Endothelial cell of umbilical vein (primary cell): ENCODE measurements around the gene SDC4. TPM values are rescaled to one million over a fixed set of nuclear protein-coding genes. Genes with fewer than 3 reads are reported as not detected.

Experiments used
- BruUV-seq: library from RNA; stranded (reverse); fragments of 400-500 nt; replicated peaks from 2 replicates; lab custom pipeline; 2021; lab: Mats Ljungman, UMichigan
- CTCF ChIA-PET: fragments of 300-600, 350-600 bp; sonication (Branson Sonifier 250); formaldehyde crosslinking; loops from one replicate; lab custom pipeline; 2021; ENCODE audit warnings: antibody characterized with exemption, inconsistent platforms; lab: Charles Lee
- POLR2A ChIA-PET: fragments of 300-600, 350-600 bp; sonication (Branson Sonifier 250); formaldehyde crosslinking; loops from one replicate; lab custom pipeline; 2021; ENCODE audit warnings: antibody characterized with exemption, inconsistent platforms; lab: Charles Lee
- DNase-seq: peaks from one replicate; pipeline ENCODE4 v3.0.0-alpha.2; 2011; ENCODE audit warnings: low read depth, low spot score
- FAIRE-seq: peaks from 2 replicates; lab custom pipeline; 2011; peaks lifted over from hg19 to GRCh38; lab: Jason Lieb, UNC
- H2AFZ ChIP-seq: 2 replicates; pipeline ENCODE4 v1.6.0; 2012; ENCODE audit warnings: low read depth, low read length, control low read depth, inconsistent platforms
- H3K27ac ChIP-seq: 2 replicates; pipeline ENCODE4 v1.5.1; 2011; ENCODE audit warnings: low read depth, mild to moderate bottlenecking, control low read depth, low read length, moderate library complexity; ENCODE audit not compliant: insufficient read depth
- H3K27me3 ChIP-seq, 2 experiments: 2 replicates each; pipeline versions ENCODE4 v1.6.0 to v1.6.1; 2011; ENCODE audit warnings: low read length in 2 of 2, mixed read lengths in 1 of 2; ENCODE audit not compliant: control insufficient read depth in 2 of 2, insufficient read depth in 2 of 2
- H3K36me3 ChIP-seq, 2 experiments: 2 replicates in 1 of 2; 3 replicates in 1 of 2; pipeline ENCODE4 v1.5.1; 2011; ENCODE audit warnings: low read length in 2 of 2, mild to moderate bottlenecking in 1 of 2, moderate library complexity in 1 of 2; ENCODE audit not compliant: control insufficient read depth in 2 of 2, insufficient read depth in 2 of 2; ENCODE audit errors: extremely low read depth in 1 of 2
- H3K4me1 ChIP-seq: 3 replicates; pipeline ENCODE4 v1.5.1; 2011; ENCODE audit warnings: mild to moderate bottlenecking, low read length; ENCODE audit not compliant: control insufficient read depth, insufficient read depth; ENCODE audit errors: extremely low read depth
- H3K4me2 ChIP-seq: 2 replicates; pipeline ENCODE4 v1.6.1; 2011; ENCODE audit warnings: low read length, control low read depth, mixed read lengths; ENCODE audit not compliant: insufficient read depth
- H3K4me3 ChIP-seq, 3 experiments: fragments of 200-600 bp in 1 of 3; sonication (generic), shearing (Covaris generic) in 1 of 3; replicated peaks in 1 of 3; 2 replicates each; pipeline ENCODE4 v1.5.1; 2011 to 2016; ENCODE audit warnings: control low read depth in 3 of 3, low read length in 3 of 3, mild to moderate bottlenecking in 2 of 3, inconsistent platforms in 1 of 3, low read depth in 1 of 3, moderate library complexity in 1 of 3; ENCODE audit not compliant: insufficient read depth in 1 of 3
- H3K79me2 ChIP-seq: 2 replicates; pipeline ENCODE4 v1.6.0; 2012; ENCODE audit warnings: low read length, inconsistent platforms; ENCODE audit not compliant: control insufficient read depth, insufficient read depth
- H3K9ac ChIP-seq: replicated peaks from 2 replicates; pipeline ENCODE3; 2011; ENCODE audit warnings: low read length, control low read depth; ENCODE audit not compliant: insufficient read depth; ENCODE audit errors: extremely low read depth
- H3K9me1 ChIP-seq: replicated peaks from 3 replicates; pipeline ENCODE4 v1.6.0; 2011; ENCODE audit warnings: mild to moderate bottlenecking, low read length; ENCODE audit not compliant: control insufficient read depth, insufficient read depth; ENCODE audit errors: extremely low read depth
- H3K9me3 ChIP-seq: replicated peaks from 2 replicates; pipeline ENCODE4 v1.5.1; 2012; ENCODE audit warnings: low read length, inconsistent platforms; ENCODE audit not compliant: control insufficient read depth, insufficient read depth
- H4K20me1 ChIP-seq: replicated peaks from 2 replicates; pipeline ENCODE3; 2011; ENCODE audit warnings: mild to moderate bottlenecking, low read length; ENCODE audit not compliant: control insufficient read depth, insufficient read depth; ENCODE audit errors: extremely low read depth
- EZH2 ChIP-seq: IDR thresholded peaks from 2 replicates; pipeline ENCODE4 v1.6.1; 2012; ENCODE audit warnings: borderline replicate concordance, low read depth, mild to moderate bottlenecking, moderate library complexity, low read length, inconsistent platforms; ENCODE audit not compliant: severe bottlenecking
- FOS ChIP-seq: IDR thresholded peaks from 2 replicates; pipeline ENCODE4 v1.6.1; 2011; ENCODE audit warnings: mild to moderate bottlenecking, low read length, moderate library complexity, borderline replicate concordance; ENCODE audit not compliant: insufficient read depth
- GATA2 ChIP-seq: IDR thresholded peaks from 2 replicates; pipeline ENCODE4 v1.7.0; 2011; ENCODE audit warnings: low read depth, mild to moderate bottlenecking, moderate library complexity, mixed read lengths, low read length; ENCODE audit not compliant: insufficient read length, insufficient read depth
- JUN ChIP-seq: IDR thresholded peaks from 2 replicates; pipeline ENCODE4 v1.6.1; 2011; ENCODE audit warnings: borderline replicate concordance, low read depth; ENCODE audit not compliant: insufficient read length, insufficient read depth
- MAX ChIP-seq: IDR thresholded peaks from 2 replicates; pipeline ENCODE4 v1.6.1; 2011; ENCODE audit not compliant: insufficient read depth, insufficient read length
- MYC ChIP-seq: IDR thresholded peaks from one replicate; pipeline ENCODE4 v1.6.1; 2011; ENCODE audit warnings: mild to moderate bottlenecking, low read depth, low read length
- POLR2A ChIP-seq: IDR thresholded peaks from 2 replicates; pipeline ENCODE4 v1.6.1; 2012; ENCODE audit warnings: low read depth, mild to moderate bottlenecking, control low read depth, low read length
- POLR2AphosphoS5 ChIP-seq: IDR thresholded peaks from 2 replicates; pipeline ENCODE4 v1.6.1; 2012; ENCODE audit warnings: low read depth, mild to moderate bottlenecking, control low read depth, low read length, moderate library complexity; ENCODE audit not compliant: insufficient read depth
- dilution Hi-C: fragments of 300-500 bp; cut with MboI; formaldehyde crosslinking; loops from one replicate; pipeline ENCODE4 v1.15.0; 2019; ENCODE audit warnings: low sequenced_read_pairs; ENCODE audit not compliant: extremely low pct_ligation_motif_present
- intact Hi-C: fragments of 100-400 bp; cut with micrococcal nuclease; formaldehyde crosslinking; loops from one replicate; pipeline ENCODE4 v1.10.0; 2022
- polyA plus RNA-seq, 4 experiments: library from polyadenylated mRNA; depleted of rRNA in 3 of 4; stranded (reverse) in 3 of 4; unstranded in 1 of 4; fragments of >200 nt; gene quantifications; 2 replicates each; pipeline versions ENCODE4 v1.2.1 to v1.2.3, GENCODE V29; 2011 to 2012; ENCODE audit warnings: missing spikeins in 1 of 4
- total RNA-seq: library from RNA; stranded (reverse); gene quantifications from 2 replicates; pipeline ENCODE4 v1.2.3, GENCODE V29; 2021
- TF ChIP-seq, protein P1 (sequence below), 2 donors: IDR thresholded peaks; 1 replicate in 1 of 2; 2 replicates in 1 of 2; pipeline ENCODE4 v1.5.1; 2011; ENCODE audit warnings: low read length in 2 of 2, mild to moderate bottlenecking in 2 of 2, moderate library complexity in 2 of 2, control low read depth in 1 of 2, inconsistent platforms in 1 of 2, low read depth in 1 of 2; ENCODE audit not compliant: insufficient read depth in 1 of 2; ENCODE audit errors: extremely low read depth in 1 of 2

SDC4 gene
- total and polyA plus RNA-seq, 2 donors (not counting 3 experiments of a cell fraction or from before 2014, with no cell fraction given) = 26.3 to 32.0 TPM

DNA sequence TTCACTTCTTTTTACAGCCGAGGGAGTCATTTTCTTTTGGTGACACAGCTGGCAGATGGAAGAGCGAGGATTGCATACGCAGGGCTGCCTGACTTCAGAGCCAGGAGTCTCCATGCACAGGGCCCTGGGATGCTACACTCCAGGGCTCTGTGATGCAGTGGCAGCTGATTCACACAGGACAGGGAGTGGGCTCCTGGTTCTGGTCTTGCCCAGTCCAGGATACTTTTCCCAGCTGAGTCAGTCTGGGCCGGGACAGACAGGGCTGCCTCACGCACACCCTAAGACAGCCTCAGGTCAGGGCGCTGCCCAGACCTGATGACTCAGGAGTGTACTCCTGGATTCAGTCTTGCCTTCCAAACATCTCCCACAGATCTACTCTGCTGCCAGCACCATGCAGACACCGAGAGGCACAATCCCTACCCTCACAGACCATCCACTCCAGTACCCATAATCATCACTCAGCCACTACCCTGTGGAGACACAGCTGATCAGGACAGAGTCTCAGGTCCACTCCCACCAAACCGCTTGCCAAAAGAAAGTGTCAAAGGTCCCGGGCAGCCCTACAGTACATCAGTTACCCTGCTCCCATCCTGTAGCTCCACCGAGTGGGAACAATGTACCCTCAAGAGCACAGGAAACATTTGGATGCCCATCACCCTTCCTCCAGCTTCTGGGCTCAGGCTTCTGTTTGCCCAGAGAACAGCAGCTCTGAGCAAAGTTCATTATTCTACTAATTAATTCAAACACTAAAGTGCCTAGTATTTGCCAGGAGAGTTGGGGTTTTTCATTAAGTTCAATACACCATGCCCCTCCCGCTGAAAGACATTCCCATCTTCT lies 11.5 kb downstream of the SDC4 start:
- peaks cover 42% of the 10 kb centered on the region for H3K79me2 ChIP-seq
- dilution Hi-C loops = no loop called here
- no peaks in the 10 kb centered on the region for H4K20me1 ChIP-seq
- DNase-seq = no peak
- H3K27me3 ChIP-seq = no peaks in the 10 kb centered on the region
- H2AFZ ChIP-seq = no peak overlapping the region
- FAIRE-seq = no peak
- TF ChIP-seq POLR2AphosphoS5 = no peak
- H3K9ac ChIP-seq = no peak overlapping the region
- no peak overlapping the region for H3K27ac ChIP-seq
- no peaks in the 10 kb centered on the region for H3K9me1 ChIP-seq
- POLR2A ChIA-PET = interaction anchor here (0.9 to 2.7 kb wide), 2 partner anchors 11 to 26 kb away, joined by 3 to 10 read pairs; partner anchors contain the start of genes SDC4 and SYS1
- H3K4me3 ChIP-seq = no peak overlapping the region
- intact Hi-C loops = no loop called here
- no peaks in the 10 kb centered on the region for H3K9me3 ChIP-seq
- H3K4me1 ChIP-seq = peaks cover 19% of the 10 kb centered on the region
- peaks cover 4 to 5% of the 10 kb centered on the region in 2 experiments for H3K36me3 ChIP-seq
- no peak overlapping the region for H3K4me2 ChIP-seq
- BruUV-seq = no TSS peak
- CTCF ChIA-PET = interaction anchor here (1.0 to 4.0 kb wide), 11 partner anchors 11 to 100 kb away, joined by 3 to 22 read pairs (median 9); partner anchors contain the start of gene SYS1

DNA sequence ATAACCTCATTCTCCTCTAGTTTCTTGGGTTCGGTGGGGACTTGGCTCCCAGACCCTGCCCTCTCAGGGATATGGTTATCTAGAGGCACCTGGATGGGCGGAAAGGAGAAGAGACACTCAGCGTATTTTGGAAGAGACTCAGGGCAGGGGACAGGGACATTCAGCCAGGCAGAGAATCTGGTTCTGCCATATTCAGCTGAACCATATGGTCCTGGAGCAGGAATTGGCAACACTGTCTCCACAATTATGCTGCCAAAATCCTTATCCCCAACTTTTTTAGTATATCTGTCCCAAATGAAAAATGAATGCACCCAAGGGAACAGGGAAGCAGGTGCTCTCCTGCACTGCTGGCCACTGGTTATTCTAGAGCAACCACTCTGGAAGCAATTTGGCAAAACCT lies 17.7 kb downstream of the SDC4 start:
- peaks cover 8 to 14% of the 10 kb centered on the region in 2 experiments for H3K36me3 ChIP-seq
- dilution Hi-C loops = no loop called here

More for the DNA sequence above, 17.7 kb downstream of the SDC4 start:
- intact Hi-C loops = no loop called here
- H3K4me3 ChIP-seq = no peak overlapping the region
- H3K9ac ChIP-seq = no peak overlapping the region
- no TSS peak for BruUV-seq
- no peaks in the 10 kb centered on the region for H3K9me1 ChIP-seq
- no peak for DNase-seq
- no peak overlapping the region for H3K27ac ChIP-seq
- ChIA-PET CTCF (no interaction called here), POLR2A (no interaction called here)
- no peak for FAIRE-seq
- no peak overlapping the region for H2AFZ ChIP-seq
- no peaks in the 10 kb centered on the region for H3K9me3 ChIP-seq
- TF ChIP-seq MAX (no peak), MYC (no peak), POLR2A (no peak), EZH2 (no peak), GATA2 (no peak), JUN (no peak), FOS (no peak), POLR2AphosphoS5 (no peak)
- TF ChIP-seq, protein P1, sequence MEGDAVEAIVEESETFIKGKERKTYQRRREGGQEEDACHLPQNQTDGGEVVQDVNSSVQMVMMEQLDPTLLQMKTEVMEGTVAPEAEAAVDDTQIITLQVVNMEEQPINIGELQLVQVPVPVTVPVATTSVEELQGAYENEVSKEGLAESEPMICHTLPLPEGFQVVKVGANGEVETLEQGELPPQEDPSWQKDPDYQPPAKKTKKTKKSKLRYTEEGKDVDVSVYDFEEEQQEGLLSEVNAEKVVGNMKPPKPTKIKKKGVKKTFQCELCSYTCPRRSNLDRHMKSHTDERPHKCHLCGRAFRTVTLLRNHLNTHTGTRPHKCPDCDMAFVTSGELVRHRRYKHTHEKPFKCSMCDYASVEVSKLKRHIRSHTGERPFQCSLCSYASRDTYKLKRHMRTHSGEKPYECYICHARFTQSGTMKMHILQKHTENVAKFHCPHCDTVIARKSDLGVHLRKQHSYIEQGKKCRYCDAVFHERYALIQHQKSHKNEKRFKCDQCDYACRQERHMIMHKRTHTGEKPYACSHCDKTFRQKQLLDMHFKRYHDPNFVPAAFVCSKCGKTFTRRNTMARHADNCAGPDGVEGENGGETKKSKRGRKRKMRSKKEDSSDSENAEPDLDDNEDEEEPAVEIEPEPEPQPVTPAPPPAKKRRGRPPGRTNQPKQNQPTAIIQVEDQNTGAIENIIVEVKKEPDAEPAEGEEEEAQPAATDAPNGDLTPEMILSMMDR (IDR thresholded peaks at IDR 0.05; ENCODE audit: extremely low read depth in 1 of 2, insufficient read depth in 1 of 2, low read depth in 1 of 2, low read length in 2 of 2) = no peak
- no peaks in the 10 kb centered on the region for H4K20me1 ChIP-seq
- no peak overlapping the region for H3K4me2 ChIP-seq
- no peaks in the 10 kb centered on the region for H3K4me1 ChIP-seq
- H3K27me3 ChIP-seq = no peaks in the 10 kb centered on the region
- no peaks in the 10 kb centered on the region for H3K79me2 ChIP-seq
